T-cell (primary cell): ENCODE data around the gene RSU1. TPM values are rescaled to one million over a fixed set of nuclear protein-coding genes. Genes with fewer than 3 reads are reported as not detected.

Source experiments
- ATAC-seq, 4 experiments: fragments of 200-7000 bp in 3 of 4; fragments of 150-1000 bp in 1 of 4; cut with Tn5 transposase; replicated peaks in 1 of 4; 1 replicate in 3 of 4; 2 replicates in 1 of 4; pipeline ENCODE4 v1.10.0; 2021; ENCODE audit warnings: moderate library complexity in 3 of 4, mild to moderate bottlenecking in 2 of 4, moderate number of reproducible peaks in 1 of 4
- CTCF ChIA-PET, 2 donors: fragments of 300-600 bp; sonication (Branson Sonifier 250); formaldehyde crosslinking; loops; one replicate each; lab custom pipeline; 2022; ENCODE audit warnings: antibody characterized with exemption in 2 of 2; lab: Charles Lee
- POLR2A ChIA-PET, 2 donors: fragments of 300-600 bp; sonication (Branson Sonifier 250); formaldehyde crosslinking; loops; one replicate each; lab custom pipeline; 2022; ENCODE audit warnings: antibody characterized with exemption in 2 of 2; lab: Charles Lee
- DNase-seq, 35 experiments: peaks; one replicate each; pipeline versions ENCODE4 v3.0.0 to v3.0.0-alpha.2; 2013 to 2023
- H3K27ac ChIP-seq: one replicate; pipeline ENCODE4 v1.5.1; 2013; ENCODE audit warnings: low read length
- H3K27me3 ChIP-seq, 2 experiments: replicated peaks in 1 of 2; 1 replicate in 1 of 2; 2 replicates in 1 of 2; pipeline versions ENCODE4 v1.6.1 to v1.7.0; 2013; ENCODE audit warnings: low read length in 1 of 2, mixed read lengths in 1 of 2; ENCODE audit not compliant: control insufficient read depth in 2 of 2, insufficient read depth in 2 of 2; ENCODE audit errors: extremely low read depth in 1 of 2
- H3K36me3 ChIP-seq, 2 donors: 1 replicate in 1 of 2; 2 replicates in 1 of 2; pipeline versions ENCODE4 v1.6.1 to v1.7.0; 2013; ENCODE audit warnings: low read length in 1 of 2; ENCODE audit not compliant: control insufficient read depth in 2 of 2, insufficient read depth in 1 of 2; ENCODE audit errors: extremely low read depth in 1 of 2
- H3K4me1 ChIP-seq, 2 experiments: 1 replicate in 1 of 2; 2 replicates in 1 of 2; pipeline versions ENCODE4 v1.6.1 to v1.7.0; 2013; ENCODE audit warnings: low read length in 2 of 2, mixed read lengths in 1 of 2; ENCODE audit not compliant: insufficient read depth in 2 of 2, control insufficient read depth in 1 of 2; ENCODE audit errors: extremely low read depth in 1 of 2
- H3K4me3 ChIP-seq, 2 donors: 1 replicate in 1 of 2; 2 replicates in 1 of 2; pipeline versions ENCODE4 v1.5.1 to v1.7.0; 2013; ENCODE audit warnings: mild to moderate bottlenecking in 2 of 2, low read length in 1 of 2, moderate library complexity in 1 of 2; ENCODE audit not compliant: control insufficient read depth in 1 of 2; ENCODE audit errors: extremely low read depth in 1 of 2
- H3K9me3 ChIP-seq: 2 replicates; pipeline ENCODE4 v1.7.0; 2013
- H3K27ac Mint-ChIP-seq, 2 donors: one replicate each; pipeline ENCODE4 v1.8.0; 2020 to 2021; ENCODE audit warnings: mild to moderate bottlenecking in 2 of 2, mixed read lengths in 2 of 2
- H3K27me3 Mint-ChIP-seq, 2 donors: one replicate each; pipeline ENCODE4 v1.8.0; 2021 to 2022; ENCODE audit warnings: mixed read lengths in 2 of 2
- H3K36me3 Mint-ChIP-seq: one replicate; pipeline ENCODE4 v1.8.0; 2021; ENCODE audit warnings: mixed read lengths
- H3K4me1 Mint-ChIP-seq, 3 donors: one replicate each; pipeline ENCODE4 v1.8.0; 2020 to 2022; ENCODE audit warnings: mixed read lengths in 3 of 3, mild to moderate bottlenecking in 1 of 3
- H3K4me3 Mint-ChIP-seq, 3 donors: one replicate each; pipeline ENCODE4 v1.8.0; 2020 to 2022; ENCODE audit warnings: mild to moderate bottlenecking in 3 of 3, mixed read lengths in 3 of 3, moderate library complexity in 3 of 3
- H3K9me3 Mint-ChIP-seq, 3 donors: one replicate each; pipeline ENCODE4 v1.8.0; 2020 to 2022; ENCODE audit warnings: mixed read lengths in 3 of 3
- whole genome bisulfite sequencing: methylation state at CpG from one replicate; pipeline ENCODE4 v1.1.5; 2013; ENCODE audit warnings: missing lambda C conversion rate; ENCODE audit not compliant: insufficient coverage; 5-methylcytosine and 5-hydroxymethylcytosine counted together
- total RNA-seq, 35 experiments: library from RNA in 6 of 35; stranded (reverse) in 6 of 35; fragments of 120-200 nt in 1 of 35; gene quantifications; one replicate each; pipeline versions ENCODE4 v1.2.1 to v1.2.4 and lab custom pipeline; 2013 to 2026

Gene RSU1
- total RNA-seq, 5 donors from 2014 or later (not counting 1 experiment from before 2014, with no cell fraction given) = 49.5 to 60.4 (median 58.1) TPM

DNA sequence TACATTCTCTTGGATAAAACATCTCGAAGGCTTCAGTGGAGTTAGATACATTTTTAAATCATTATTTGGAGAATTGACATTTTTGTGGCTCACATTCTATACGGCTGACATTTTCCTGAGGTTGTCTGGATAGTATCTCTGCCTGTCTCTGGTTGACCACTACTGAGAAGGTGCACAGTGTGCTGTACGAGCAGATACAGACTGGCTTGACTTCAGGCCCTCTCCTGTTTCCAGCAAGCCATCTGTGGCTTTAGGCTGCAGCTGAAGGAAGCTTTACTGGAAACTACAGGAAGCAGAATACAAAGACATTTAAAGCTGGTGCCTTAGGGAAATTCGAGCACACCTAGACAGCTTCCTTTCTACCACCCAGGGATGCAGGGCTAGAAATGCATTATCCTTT is 39.3 kb upstream of the RSU1 start:
- Mint-ChIP-seq H3K36me3 (peaks cover 8% of the 10 kb centered on the region), H3K4me3 (no peak overlapping the region), H3K9me3 (peaks cover 0 to 8% (median 6%) of the 10 kb centered on the region in 3 donors), H3K27me3 (no peaks in the 10 kb centered on the region), H3K27ac (no peak overlapping the region), H3K4me1 (no peaks in the 10 kb centered on the region)
- CTCF ChIA-PET = interaction anchor here in 1 of 2 donors (0.5 kb wide), 1 partner anchor 390 kb away, joined by 3 read pairs; no protein-coding TSS in a partner anchor
- ATAC-seq (no peak), DNase-seq (no peak)
- Histone ChIP-seq H3K27me3 (no peaks in the 10 kb centered on the region), H3K9me3 (no peaks in the 10 kb centered on the region), H3K36me3 (no peaks in the 10 kb centered on the region), H3K27ac (no peak overlapping the region), H3K4me1 (no peaks in the 10 kb centered on the region), H3K4me3 (no peak overlapping the region)
- POLR2A ChIA-PET = interaction anchor here in 1 of 2 donors (0.6 kb wide), 1 partner anchor 9 kb away, joined by 3 read pairs; no protein-coding TSS in a partner anchor
- WGBS = 63% methylated on average over 3 of the region's 4 CpGs

DNA sequence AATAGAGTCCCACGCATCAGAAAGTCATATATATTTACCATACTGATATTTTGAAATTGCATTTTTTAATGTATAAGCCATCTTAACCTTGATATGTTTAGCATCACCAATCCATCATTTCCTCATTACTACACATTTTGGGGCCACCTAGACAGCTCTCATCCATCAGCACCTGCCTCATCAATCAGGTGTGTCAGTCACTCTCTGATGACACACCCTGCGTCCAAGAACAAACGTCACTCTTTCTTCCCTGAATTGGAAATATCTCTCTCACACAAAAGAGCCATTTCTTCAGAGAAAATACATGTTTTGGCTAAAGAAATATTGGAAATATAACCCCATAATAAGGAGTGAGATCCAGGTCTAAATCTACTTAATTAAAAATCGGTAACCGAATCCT is 38.9 kb upstream of the RSU1 start:
- WGBS = no CpG with 5 or more reads among the region's 5 CpGs
- Histone ChIP-seq H3K36me3 (no peaks in the 10 kb centered on the region), H3K4me3 (no peak overlapping the region), H3K27ac (no peak overlapping the region), H3K27me3 (no peaks in the 10 kb centered on the region), H3K9me3 (no peaks in the 10 kb centered on the region), H3K4me1 (no peaks in the 10 kb centered on the region)
- H3K27ac Mint-ChIP-seq = no peak overlapping the region
- no peaks in the 10 kb centered on the region for H3K4me1 Mint-ChIP-seq
- no peak for DNase-seq
- H3K36me3 Mint-ChIP-seq = peaks cover 6% of the 10 kb centered on the region
- H3K27me3 Mint-ChIP-seq = no peaks in the 10 kb centered on the region
- CTCF ChIA-PET = no interaction called here
- ATAC-seq = no peak
- POLR2A ChIA-PET = interaction anchor here in 1 of 2 donors (0.7 kb wide), 1 partner anchor 884 kb away, joined by 4 read pairs; no protein-coding TSS in a partner anchor
- no peak overlapping the region for H3K4me3 Mint-ChIP-seq
- H3K9me3 Mint-ChIP-seq = peaks cover 0 to 8% (median 6%) of the 10 kb centered on the region in 3 donors

DNA sequence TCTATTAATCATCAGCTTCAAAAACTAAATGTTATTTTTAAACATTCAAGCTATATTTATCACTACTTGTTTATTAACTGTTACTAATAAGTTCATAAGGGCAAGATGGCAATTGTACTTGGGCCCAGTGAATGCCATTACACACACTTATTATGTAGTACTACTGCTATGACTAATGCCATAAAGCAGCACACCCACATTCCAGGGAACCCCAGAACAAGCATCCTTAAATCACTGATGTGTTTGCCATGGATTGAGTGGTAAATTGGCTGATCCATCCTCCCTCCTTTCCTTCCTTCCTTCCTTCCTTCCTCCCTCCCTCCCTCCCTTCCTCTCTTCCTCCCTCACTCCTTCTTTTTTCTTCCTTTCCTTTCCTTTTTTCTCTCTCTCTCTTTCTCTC is 37.4 kb upstream of the RSU1 start:
- Histone ChIP-seq H3K27ac (no peak overlapping the region), H3K36me3 (no peaks in the 10 kb centered on the region), H3K4me1 (no peaks in the 10 kb centered on the region), H3K27me3 (no peaks in the 10 kb centered on the region), H3K9me3 (no peaks in the 10 kb centered on the region), H3K4me3 (no peak overlapping the region)
- ChIA-PET POLR2A (interaction anchor here in 1 of 2 donors (0.6 kb wide), 1 partner anchor 272 kb away, joined by 6 read pairs; no protein-coding TSS in a partner anchor), CTCF (interaction anchor here in 1 of 2 donors (0.9 kb wide), 1 partner anchor 392 kb away, joined by 3 read pairs; no protein-coding TSS in a partner anchor)
- no peaks in the 10 kb centered on the region for H3K9me3 Mint-ChIP-seq
- no peaks in the 10 kb centered on the region for H3K27me3 Mint-ChIP-seq
- DNase-seq (no peak), ATAC-seq (no peak)
- no peaks in the 10 kb centered on the region for H3K36me3 Mint-ChIP-seq
- no peak overlapping the region for H3K27ac Mint-ChIP-seq
- H3K4me1 Mint-ChIP-seq = no peaks in the 10 kb centered on the region
- no peak overlapping the region for H3K4me3 Mint-ChIP-seq

DNA sequence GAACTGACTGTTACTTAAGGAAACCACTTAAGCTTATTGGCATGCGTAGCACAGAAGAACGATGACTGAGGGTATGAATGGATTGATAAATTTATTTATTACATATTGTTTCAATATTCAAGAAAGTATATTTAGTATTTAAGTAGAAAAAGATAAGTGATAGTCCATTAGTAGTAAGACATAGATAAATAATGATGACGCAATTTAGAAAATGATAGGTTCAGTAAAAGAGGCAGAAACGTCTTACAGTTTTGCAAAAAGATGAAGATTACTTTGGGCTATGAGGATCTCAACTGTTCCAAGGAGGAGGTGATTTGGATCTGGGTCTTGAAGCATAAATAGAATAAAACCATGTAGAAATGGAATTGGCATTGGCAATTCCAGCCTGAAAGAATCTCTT is 36.6 kb upstream of the RSU1 start:
- POLR2A ChIA-PET = interaction anchor here in 1 of 2 donors (0.5 to 0.6 kb wide), 2 partner anchors 10 to 273 kb away, joined by 6 read pairs; no protein-coding TSS in a partner anchor

DNA sequence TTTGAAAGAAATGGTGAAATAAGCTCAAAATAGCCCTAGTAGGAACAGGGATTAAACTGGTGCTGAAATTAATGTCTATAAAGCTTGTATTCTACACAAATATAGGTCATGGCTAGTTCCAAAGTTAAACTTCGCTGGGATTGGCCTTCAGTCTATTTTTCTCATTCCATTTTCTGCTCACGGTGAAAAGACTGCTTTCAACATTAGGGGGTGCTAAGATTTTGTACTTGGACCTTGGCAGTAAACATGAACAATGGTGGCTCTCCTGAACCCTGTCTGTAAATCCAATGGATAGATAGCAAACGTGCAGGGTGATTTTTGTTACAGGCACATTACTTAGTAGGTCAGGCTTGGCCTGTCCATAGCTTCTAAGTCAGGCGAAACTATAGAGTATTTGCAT is 36.0 kb upstream of the RSU1 start:
- no peak overlapping the region for H3K4me3 Mint-ChIP-seq
- no peaks in the 10 kb centered on the region for H3K36me3 ChIP-seq
- H3K9me3 ChIP-seq = no peaks in the 10 kb centered on the region
- no peak overlapping the region for H3K4me3 ChIP-seq
- H3K27ac Mint-ChIP-seq = no peak overlapping the region
- ChIA-PET CTCF (interaction anchor here in 1 of 2 donors (0.8 kb wide), 1 partner anchor 406 kb away, joined by 3 read pairs; no protein-coding TSS in a partner anchor), POLR2A (interaction anchor here (0.5 to 0.6 kb wide), 2 partner anchors 11 to 106 kb away, joined by 5 to 6 read pairs; no protein-coding TSS in a partner anchor)
- no peaks in the 10 kb centered on the region for H3K27me3 ChIP-seq
- no peaks in the 10 kb centered on the region for H3K36me3 Mint-ChIP-seq
- no peak for ATAC-seq
- peak in 1 of 35 experiments; percentile 23 for DNase-seq
- H3K27ac ChIP-seq = no peak overlapping the region
- H3K9me3 Mint-ChIP-seq = no peaks in the 10 kb centered on the region
- no peaks in the 10 kb centered on the region for H3K4me1 ChIP-seq
- 75% methylated on average over 2 of the region's 4 CpGs for WGBS
- no peaks in the 10 kb centered on the region for H3K27me3 Mint-ChIP-seq
- H3K4me1 Mint-ChIP-seq = no peaks in the 10 kb centered on the region

More for the DNA sequence above, 36.6 kb upstream of the RSU1 start:
- no peaks in the 10 kb centered on the region for H3K4me1 ChIP-seq
- ATAC-seq = no peak
- H3K27ac ChIP-seq = no peak overlapping the region
- no peak overlapping the region for H3K4me3 ChIP-seq
- WGBS = no CpG with 5 or more reads among the region's 4 CpGs
- CTCF ChIA-PET = no interaction called here
- no peaks in the 10 kb centered on the region for H3K36me3 ChIP-seq
- no peaks in the 10 kb centered on the region for H3K27me3 Mint-ChIP-seq
- no peak overlapping the region for H3K27ac Mint-ChIP-seq
- no peak for DNase-seq
- no peaks in the 10 kb centered on the region for H3K4me1 Mint-ChIP-seq
- no peaks in the 10 kb centered on the region for H3K9me3 ChIP-seq
- no peaks in the 10 kb centered on the region for H3K9me3 Mint-ChIP-seq
- H3K27me3 ChIP-seq = no peaks in the 10 kb centered on the region
- no peak overlapping the region for H3K4me3 Mint-ChIP-seq
- H3K36me3 Mint-ChIP-seq = no peaks in the 10 kb centered on the region

DNA sequence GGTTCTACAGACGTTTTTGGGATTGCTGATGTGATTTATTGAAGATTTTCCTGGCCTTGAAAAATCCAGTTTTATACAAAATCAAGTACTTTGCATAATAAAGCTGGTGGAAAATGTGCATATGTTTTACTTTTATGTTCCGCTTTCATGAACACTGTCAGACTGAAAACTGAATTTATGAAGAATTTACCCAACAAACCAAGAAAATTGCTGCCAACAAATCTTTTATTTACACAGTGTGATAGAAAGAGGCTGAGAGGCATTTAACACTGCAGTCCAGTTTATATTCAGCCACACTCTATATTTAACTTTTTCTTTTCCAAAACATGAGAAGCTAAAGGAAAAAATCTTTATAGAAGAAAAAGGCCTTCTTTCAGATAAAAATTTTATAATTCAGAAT is 35.4 kb upstream of the RSU1 start:
- POLR2A ChIA-PET = interaction anchor here in 1 of 2 donors (0.6 kb wide), 1 partner anchor 1547 kb away, joined by 7 read pairs; no protein-coding TSS in a partner anchor
- H3K36me3 ChIP-seq = no peaks in the 10 kb centered on the region
- H3K4me3 Mint-ChIP-seq = no peak overlapping the region

More for the DNA sequence above, 35.4 kb upstream of the RSU1 start:
- ATAC-seq = no peak
- no CpG with 5 or more reads among the region's 2 CpGs for WGBS
- Mint-ChIP-seq H3K4me1 (no peaks in the 10 kb centered on the region), H3K9me3 (no peaks in the 10 kb centered on the region), H3K36me3 (no peaks in the 10 kb centered on the region), H3K27ac (no peak overlapping the region), H3K27me3 (no peaks in the 10 kb centered on the region)
- no peaks in the 10 kb centered on the region for H3K9me3 ChIP-seq
- H3K4me3 ChIP-seq = no peak overlapping the region
- DNase-seq = no peak
- H3K27ac ChIP-seq = no peak overlapping the region
- H3K4me1 ChIP-seq = no peaks in the 10 kb centered on the region
- CTCF ChIA-PET = interaction anchor here in 1 of 2 donors (0.8 kb wide), 1 partner anchor 406 kb away, joined by 3 read pairs; no protein-coding TSS in a partner anchor
- H3K27me3 ChIP-seq = no peaks in the 10 kb centered on the region
